ENCODE results near the gene FBL.

- no peak for TF ChIP-seq CTCF (IDR thresholded peaks at IDR 0.05)
- TF ChIP-seq POLR2A (IDR thresholded peaks at IDR 0.05), result no peak
Measured at GRCh38 chr19:39805104-39805503, 41.1 kb downstream of the FBL start.
